Skeletal muscle satellite cell (primary cell): Measurements from ENCODE around the gene CLIC3.

ENCODE experiments used
- H3K27me3 ChIP-seq: 2 replicates; pipeline ENCODE4 v1.7.0; 2013; ENCODE audit warnings: low read length; ENCODE audit not compliant: control insufficient read depth, insufficient read depth
- H3K36me3 ChIP-seq: 2 replicates; pipeline ENCODE4 v1.7.0; 2013; ENCODE audit warnings: mild to moderate bottlenecking, control low read depth, low read length; ENCODE audit not compliant: insufficient read depth
- H3K4me1 ChIP-seq: 2 replicates; pipeline ENCODE4 v1.7.0; 2013; ENCODE audit warnings: low read length; ENCODE audit not compliant: control insufficient read depth, insufficient read depth
- H3K4me2 ChIP-seq: 2 replicates; pipeline ENCODE4 v1.7.0; 2013; ENCODE audit warnings: mild to moderate bottlenecking, low read length
- H3K4me3 ChIP-seq: 2 replicates; pipeline ENCODE4 v1.7.0; 2013; ENCODE audit warnings: low read length
- H3K9ac ChIP-seq: 2 replicates; pipeline ENCODE4 v1.7.0; 2013; ENCODE audit warnings: mild to moderate bottlenecking, low read depth, low read length, moderate library complexity
- H3K9me3 ChIP-seq: replicated peaks from 2 replicates; pipeline ENCODE4 v1.7.0; 2013; ENCODE audit warnings: mild to moderate bottlenecking, control low read depth, low read length

The CLIC3 gene

DNA sequence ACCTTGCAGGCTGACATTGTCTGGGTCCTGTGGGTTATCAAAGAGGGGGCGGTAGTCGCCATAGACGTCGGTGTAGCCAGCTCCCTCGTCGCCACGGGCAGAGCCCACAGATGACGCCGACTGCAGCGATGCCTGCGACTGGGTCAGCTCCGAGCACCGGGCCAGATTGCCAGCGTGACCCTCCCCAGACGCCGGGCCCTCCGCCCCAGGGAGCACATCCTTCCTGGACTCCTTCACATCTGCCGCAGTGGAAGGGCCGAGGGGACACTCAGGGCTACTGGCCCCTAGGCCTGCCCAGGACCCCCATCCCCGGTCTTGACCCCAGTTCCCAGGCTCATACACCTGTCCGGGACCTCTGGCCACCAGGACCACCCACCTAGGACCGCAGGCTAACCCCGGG, 17.8 kb upstream of the CLIC3 start:
- H3K9ac ChIP-seq: no peak overlapping the region
- H3K4me2 ChIP-seq: no peak overlapping the region
- peaks cover 12% of the 10 kb centered on the region for H3K36me3 ChIP-seq
- H3K27me3 ChIP-seq: no peaks in the 10 kb centered on the region
- H3K4me3 ChIP-seq: no peak overlapping the region
- no peaks in the 10 kb centered on the region for H3K4me1 ChIP-seq
- H3K9me3 ChIP-seq: no peaks in the 10 kb centered on the region

DNA sequence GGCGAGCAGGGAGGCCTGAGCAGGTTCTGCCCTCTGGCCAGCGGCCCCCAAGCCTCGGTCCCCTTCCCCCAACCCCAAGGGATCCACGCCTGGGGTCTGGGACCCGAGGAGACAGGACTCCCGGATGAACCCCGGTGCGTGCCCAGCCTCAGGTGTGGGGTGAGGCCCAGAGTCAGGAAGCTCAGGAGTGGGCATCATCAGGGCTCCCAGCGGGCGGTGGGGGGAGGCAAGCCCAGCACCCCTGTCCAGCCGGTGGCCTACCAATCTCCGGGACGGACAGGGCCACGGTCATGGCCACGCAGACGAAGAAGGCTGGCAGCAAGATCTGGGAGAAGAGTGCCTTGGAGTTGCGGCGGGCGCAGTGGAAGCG, 17.2 kb upstream of the CLIC3 start:
- Histone ChIP-seq H3K36me3 (peaks cover 12% of the 10 kb centered on the region), H3K4me3 (no peak overlapping the region)

DNA sequence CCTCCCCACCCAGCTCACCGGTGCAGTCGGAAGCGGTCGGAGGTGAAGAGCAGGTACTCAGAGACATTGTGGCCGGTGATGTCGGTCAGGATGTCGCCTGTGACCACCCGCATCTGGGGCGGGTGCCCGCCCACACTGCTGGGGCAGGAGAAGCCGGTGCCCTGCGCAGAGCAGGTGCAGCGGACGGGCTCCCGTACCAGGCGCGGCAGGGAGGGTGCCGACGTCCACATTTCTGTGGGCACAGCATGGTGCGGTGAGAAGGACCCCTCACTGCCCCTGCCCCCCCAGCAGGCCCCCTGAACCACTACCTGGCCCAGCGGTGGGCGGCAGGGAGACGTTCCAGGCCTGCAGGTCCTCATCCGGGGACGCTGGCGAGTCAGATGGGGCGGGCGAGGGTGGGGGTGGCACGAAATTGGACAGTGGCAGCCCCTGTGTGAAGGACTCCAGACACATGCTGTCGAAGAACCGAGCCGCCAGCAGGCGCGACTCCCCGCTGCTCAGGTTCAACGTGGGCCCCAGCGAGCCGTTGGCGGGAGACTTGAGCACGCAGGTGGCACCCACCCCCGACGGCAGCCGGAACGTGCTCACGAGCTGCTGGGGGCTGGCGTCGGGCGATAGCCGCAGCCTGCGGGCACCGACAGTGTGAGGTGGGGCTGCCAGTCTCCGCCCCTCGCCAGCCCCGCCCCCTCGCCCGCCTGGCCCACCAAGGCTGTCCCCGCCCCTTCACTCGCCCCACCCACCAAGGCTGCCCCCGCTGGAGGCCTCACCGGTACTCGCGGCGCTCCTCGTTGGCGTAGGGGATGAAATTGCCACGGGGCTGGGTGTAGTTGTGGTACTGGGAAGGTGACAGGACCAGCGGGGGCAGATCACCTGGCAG, 16.6 kb upstream of the CLIC3 start:
- Histone ChIP-seq H3K9ac (no peak overlapping the region), H3K27me3 (no peaks in the 10 kb centered on the region), H3K4me2 (no peak overlapping the region), H3K36me3 (peaks cover 12% of the 10 kb centered on the region), H3K9me3 (no peaks in the 10 kb centered on the region), H3K4me3 (no peak overlapping the region), H3K4me1 (no peaks in the 10 kb centered on the region)

More for the DNA sequence above, 17.2 kb upstream of the CLIC3 start:
- Histone ChIP-seq H3K27me3 (no peaks in the 10 kb centered on the region), H3K4me2 (no peak overlapping the region), H3K9me3 (no peaks in the 10 kb centered on the region), H3K9ac (no peak overlapping the region), H3K4me1 (no peaks in the 10 kb centered on the region)

DNA sequence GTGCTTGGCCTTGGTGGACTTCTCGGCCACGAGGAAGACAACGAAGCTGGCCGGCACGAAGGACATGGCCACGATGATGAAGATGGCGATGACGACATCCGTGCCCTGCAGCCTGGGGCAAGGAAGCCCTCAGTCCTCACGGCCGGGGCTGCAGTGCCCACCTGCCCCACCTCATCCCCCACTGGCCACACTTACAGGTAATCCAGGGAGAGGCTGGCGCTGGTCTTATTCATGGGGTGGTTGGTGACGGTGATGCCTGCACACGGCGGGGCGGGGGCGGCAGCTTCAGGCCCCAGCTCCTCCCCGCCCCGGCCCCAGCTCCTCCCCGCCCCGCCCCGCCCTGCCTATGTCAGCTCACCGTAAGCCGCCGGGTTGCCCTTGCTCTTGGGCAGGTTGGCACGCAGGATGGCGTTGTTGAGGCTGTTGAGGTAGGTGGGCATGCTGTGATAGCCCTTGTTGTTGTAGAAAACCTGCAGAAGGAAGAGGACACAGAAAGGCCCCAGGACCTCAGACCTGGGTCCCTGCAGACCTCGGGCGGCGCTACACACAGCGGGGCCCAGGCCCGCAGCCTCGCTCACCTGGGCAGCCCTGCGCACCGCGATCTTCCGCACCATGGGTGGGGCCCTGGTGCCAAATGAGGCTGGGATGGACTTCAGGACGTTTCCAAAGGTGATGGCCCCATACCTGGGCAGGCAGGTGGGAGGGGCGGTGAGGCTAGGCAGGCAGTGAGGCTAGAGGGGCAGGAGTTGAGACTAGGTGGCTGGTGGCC, 15.7 kb upstream of the CLIC3 start:
- Histone ChIP-seq H3K9me3 (no peaks in the 10 kb centered on the region), H3K4me3 (no peak overlapping the region), H3K36me3 (peaks cover 9% of the 10 kb centered on the region), H3K4me2 (no peak overlapping the region), H3K9ac (no peak overlapping the region), H3K27me3 (no peaks in the 10 kb centered on the region), H3K4me1 (no peaks in the 10 kb centered on the region)

DNA sequence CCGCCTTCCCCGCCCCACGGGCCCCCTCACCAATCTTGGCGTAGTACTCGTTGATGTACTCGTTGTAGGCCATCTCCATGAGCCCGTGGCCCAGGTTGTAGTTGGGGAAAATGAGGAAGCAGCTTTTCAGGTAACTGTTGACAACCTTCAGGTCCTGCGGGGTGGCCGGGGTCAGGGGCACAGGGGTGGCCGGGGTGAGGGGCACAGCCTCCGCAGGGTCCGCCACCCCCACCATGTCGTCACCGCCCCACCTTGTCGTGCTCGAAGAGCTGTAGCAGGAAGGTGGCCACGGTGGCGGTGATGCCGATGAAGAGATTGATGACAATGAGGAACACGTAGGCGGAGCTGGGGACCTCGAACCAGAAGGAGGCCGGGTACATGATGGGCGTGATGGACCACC, 14.8 kb upstream of the CLIC3 start:
- Histone ChIP-seq H3K36me3 (peaks cover 6% of the 10 kb centered on the region), H3K27me3 (no peaks in the 10 kb centered on the region), H3K4me3 (no peak overlapping the region), H3K9ac (no peak overlapping the region), H3K4me2 (no peak overlapping the region), H3K9me3 (no peaks in the 10 kb centered on the region), H3K4me1 (no peaks in the 10 kb centered on the region)

DNA sequence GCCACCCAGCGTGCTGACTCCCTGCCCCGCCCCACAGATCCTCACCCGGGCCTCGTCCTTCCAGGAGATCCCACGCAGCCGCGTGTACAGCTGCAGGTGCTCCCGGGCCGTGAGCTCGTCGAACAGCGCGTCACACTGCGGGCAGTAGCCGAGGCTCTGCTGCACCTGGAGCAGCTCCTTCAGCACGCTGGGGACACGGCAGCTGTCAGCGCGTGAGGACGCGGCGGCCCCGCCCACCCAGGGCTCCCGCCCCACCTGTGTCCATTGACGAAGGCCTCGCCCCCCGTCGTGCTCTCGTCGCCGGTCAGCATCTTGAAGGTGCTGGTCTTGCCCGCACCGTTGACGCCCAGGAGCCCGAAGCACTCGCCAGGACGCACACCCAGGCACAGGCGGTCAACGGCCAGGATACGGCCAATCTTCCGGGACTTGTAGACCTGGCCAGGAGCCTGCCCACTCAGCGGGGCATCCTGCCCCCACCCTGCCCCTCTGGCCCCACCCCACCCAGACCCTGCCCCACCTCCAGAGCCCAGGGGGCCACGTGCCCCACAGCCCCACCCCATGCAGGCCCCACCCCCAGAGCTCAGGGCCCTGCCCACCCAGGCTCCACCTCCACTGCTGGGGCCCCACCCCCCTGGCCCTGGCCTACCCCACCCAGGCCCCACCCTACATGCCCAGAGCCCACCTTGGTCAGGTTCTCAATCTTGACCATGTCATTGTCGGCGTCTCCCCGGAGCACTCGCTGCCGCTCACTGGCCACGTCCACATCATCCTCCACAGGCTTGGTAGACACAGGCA, 13.8 kb upstream of the CLIC3 start:
- Histone ChIP-seq H3K9me3 (no peaks in the 10 kb centered on the region), H3K27me3 (no peaks in the 10 kb centered on the region), H3K36me3 (peaks cover 3% of the 10 kb centered on the region), H3K4me3 (no peak overlapping the region), H3K4me1 (no peaks in the 10 kb centered on the region), H3K4me2 (no peak overlapping the region), H3K9ac (no peak overlapping the region)

DNA sequence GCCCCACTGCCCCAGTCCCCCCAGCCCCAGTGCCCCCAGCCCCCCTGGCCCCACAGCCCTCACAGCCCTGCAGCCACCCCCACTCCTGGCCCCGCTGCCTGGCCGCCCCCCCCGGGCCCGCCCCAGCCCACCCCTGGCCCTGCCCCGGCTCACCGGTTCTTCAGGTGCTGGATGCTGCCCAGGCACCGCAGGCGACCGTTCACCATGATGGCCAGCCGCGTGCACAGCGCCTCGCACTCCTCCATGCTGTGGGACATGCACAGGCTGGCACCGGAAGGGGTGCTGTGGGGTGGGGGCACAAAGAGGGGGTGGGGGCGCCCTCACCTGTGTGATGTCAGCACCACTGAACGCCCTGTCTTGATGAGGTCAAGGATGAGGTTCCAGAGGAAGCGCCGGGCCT, 12.8 kb upstream of the CLIC3 start:
- no peak overlapping the region for H3K4me2 ChIP-seq
- H3K9me3 ChIP-seq: no peaks in the 10 kb centered on the region
- no peaks in the 10 kb centered on the region for H3K27me3 ChIP-seq
- peaks cover 3% of the 10 kb centered on the region for H3K36me3 ChIP-seq
- no peak overlapping the region for H3K9ac ChIP-seq
- no peaks in the 10 kb centered on the region for H3K4me1 ChIP-seq
- no peak overlapping the region for H3K4me3 ChIP-seq

DNA sequence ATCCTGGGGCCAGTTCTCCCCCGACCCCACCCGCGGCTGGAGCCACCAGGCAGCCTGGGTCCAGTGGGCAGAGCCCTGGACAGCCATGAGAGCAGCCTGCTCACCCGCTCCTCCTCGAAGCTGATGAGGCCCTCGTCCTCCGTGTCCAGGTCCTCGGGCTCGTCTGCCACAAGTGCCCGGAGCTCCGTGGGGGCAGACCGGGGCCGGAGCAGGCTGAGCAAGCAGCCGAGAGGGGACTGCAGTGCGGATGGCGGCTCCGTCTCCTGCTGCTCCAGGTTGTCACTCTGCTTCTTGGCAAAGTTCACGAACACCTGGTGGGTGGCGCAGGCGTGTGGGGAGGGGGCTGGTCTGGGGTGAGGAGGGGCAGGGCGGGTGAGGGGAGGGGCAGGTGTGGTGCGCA, 11.9 kb upstream of the CLIC3 start:
- Histone ChIP-seq H3K27me3 (no peaks in the 10 kb centered on the region), H3K9ac (no peak overlapping the region), H3K4me2 (no peak overlapping the region), H3K9me3 (no peaks in the 10 kb centered on the region), H3K4me3 (no peak overlapping the region), H3K4me1 (no peaks in the 10 kb centered on the region), H3K36me3 (peaks cover 3% of the 10 kb centered on the region)

DNA sequence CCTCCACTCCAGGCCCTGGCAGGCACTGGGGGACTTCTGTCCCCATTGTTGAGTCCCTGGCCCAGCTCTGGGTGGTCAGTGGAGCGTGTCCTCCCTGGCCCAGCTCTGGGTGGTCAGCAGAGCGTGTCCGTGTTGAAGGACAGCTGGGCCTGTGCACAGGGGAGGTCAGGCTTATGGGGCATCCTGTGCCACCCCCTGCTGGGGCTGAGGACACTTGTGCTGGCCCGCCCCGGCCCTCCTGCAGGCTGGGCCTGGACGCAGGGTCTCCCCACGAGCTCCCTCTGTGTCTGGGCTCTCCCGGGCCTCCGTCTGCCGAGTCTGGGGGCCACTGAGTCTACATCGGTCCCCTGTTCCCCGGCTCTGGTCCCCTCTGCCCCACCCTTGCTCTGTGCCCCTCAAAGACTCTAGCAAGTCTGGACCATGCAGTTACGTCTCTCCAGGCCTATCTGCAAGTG, 11.5 kb upstream of the CLIC3 start:
- H3K9me3 ChIP-seq: no peaks in the 10 kb centered on the region
- H3K27me3 ChIP-seq: no peaks in the 10 kb centered on the region
- H3K4me3 ChIP-seq: no peak overlapping the region
- no peak overlapping the region for H3K4me2 ChIP-seq
- peaks cover 3% of the 10 kb centered on the region for H3K36me3 ChIP-seq
- H3K4me1 ChIP-seq: no peaks in the 10 kb centered on the region
- H3K9ac ChIP-seq: no peak overlapping the region

DNA sequence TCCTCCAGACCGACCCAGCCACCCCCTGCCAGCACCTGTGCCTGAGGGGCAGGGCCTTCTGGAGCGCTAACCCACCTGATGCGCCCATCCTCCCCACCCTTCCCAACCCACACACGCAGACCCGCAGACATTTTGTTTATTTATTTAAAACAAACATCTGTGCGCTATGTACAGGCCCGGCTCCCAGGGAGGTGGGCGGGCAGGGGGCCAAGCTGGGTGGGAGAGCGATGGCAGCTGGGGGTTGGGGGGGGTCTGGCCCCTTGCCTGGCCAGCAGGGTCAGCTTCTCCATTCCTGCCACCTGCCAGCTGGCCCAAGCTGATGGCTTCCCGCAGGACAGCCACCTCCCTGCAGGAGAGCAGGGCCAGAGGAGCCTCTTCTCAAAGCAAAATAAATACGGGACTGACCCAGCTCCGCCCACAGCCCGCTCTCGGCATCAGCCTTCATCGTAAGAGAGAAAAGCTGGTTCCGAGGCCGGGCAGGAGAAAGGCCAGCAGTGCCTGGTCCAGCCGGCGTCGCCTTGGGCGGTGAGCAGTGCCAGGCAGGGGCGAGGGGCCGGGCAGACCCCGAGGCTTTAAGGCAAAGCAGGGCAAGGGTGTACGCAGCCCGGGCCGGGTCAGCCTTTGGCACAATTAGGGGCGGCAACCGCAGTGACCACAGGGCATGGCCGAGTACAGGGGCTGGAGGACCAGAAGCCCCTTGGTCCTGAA, 10.9 kb upstream of the CLIC3 start:
- Histone ChIP-seq H3K9ac (no peak overlapping the region), H3K27me3 (no peaks in the 10 kb centered on the region), H3K9me3 (no peaks in the 10 kb centered on the region), H3K4me2 (no peak overlapping the region), H3K4me3 (no peak overlapping the region), H3K36me3 (peaks cover 3% of the 10 kb centered on the region), H3K4me1 (no peaks in the 10 kb centered on the region)
